ENCODE results near the gene MGAT4A. TPM values are rescaled to one million over a fixed set of nuclear protein-coding genes. Genes with fewer than 3 reads are reported as not detected.

Gene MGAT4A
- total RNA-seq, 1 donor from 2014 or later, result 33.5 TPM

- Mint-ChIP-seq H3K4me3 (ENCODE audit: low read depth) (no peak overlapping the region), H3K27ac (no peak overlapping the region), H3K9me3 (ENCODE audit: low read depth) (no peaks in the 10 kb centered on the region), H3K4me1 (ENCODE audit: low read depth) (no peaks in the 10 kb centered on the region), H3K27me3 (no peaks in the 10 kb centered on the region), H3K36me3 (ENCODE audit: insufficient read depth) (peaks cover 17% of the 10 kb centered on the region)
- DNase-seq (ENCODE audit: low spot score, unreplicated experiment), result no peak
- TF ChIP-seq, protein P1, sequence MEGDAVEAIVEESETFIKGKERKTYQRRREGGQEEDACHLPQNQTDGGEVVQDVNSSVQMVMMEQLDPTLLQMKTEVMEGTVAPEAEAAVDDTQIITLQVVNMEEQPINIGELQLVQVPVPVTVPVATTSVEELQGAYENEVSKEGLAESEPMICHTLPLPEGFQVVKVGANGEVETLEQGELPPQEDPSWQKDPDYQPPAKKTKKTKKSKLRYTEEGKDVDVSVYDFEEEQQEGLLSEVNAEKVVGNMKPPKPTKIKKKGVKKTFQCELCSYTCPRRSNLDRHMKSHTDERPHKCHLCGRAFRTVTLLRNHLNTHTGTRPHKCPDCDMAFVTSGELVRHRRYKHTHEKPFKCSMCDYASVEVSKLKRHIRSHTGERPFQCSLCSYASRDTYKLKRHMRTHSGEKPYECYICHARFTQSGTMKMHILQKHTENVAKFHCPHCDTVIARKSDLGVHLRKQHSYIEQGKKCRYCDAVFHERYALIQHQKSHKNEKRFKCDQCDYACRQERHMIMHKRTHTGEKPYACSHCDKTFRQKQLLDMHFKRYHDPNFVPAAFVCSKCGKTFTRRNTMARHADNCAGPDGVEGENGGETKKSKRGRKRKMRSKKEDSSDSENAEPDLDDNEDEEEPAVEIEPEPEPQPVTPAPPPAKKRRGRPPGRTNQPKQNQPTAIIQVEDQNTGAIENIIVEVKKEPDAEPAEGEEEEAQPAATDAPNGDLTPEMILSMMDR (IDR thresholded peaks at IDR 0.05; ENCODE audit: unreplicated experiment), result no peak
Observed at GRCh38 chr2:98571121-98571701, 159.7 kb downstream of the MGAT4A start.

DNA sequence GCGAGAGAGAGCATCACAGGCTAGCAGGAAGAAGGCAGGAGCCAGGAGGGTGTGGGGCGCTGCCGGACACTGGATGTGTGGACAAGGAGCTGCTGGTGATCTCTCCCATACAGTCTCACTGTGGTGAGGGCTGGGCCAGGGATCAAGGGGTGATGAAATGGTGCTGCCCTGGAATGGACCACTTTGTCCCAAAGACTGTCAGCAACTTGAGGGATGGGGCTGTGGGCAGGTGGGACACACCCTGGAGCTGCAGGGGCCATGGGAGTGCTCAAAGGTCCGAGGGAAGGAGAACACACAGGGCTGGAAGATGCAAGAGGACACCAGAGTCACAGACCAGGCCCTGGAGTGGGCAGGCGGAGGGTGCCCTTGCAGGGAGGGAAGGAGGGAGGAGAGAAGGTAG is 160.6 kb downstream of the MGAT4A start:
- peak overlapping the region; percentile 54 for H3K27ac Mint-ChIP-seq
- peaks cover 17% of the 10 kb centered on the region for H3K36me3 Mint-ChIP-seq (ENCODE audit: insufficient read depth)
- DNase-seq (ENCODE audit: low spot score, unreplicated experiment), result no peak
- no peaks in the 10 kb centered on the region for H3K4me1 Mint-ChIP-seq (ENCODE audit: low read depth)
- H3K4me3 Mint-ChIP-seq (ENCODE audit: low read depth), result no peak overlapping the region
- no peaks in the 10 kb centered on the region for H3K9me3 Mint-ChIP-seq (ENCODE audit: low read depth)
- H3K27me3 Mint-ChIP-seq, result no peaks in the 10 kb centered on the region
- TF ChIP-seq, protein P1 (IDR thresholded peaks at IDR 0.05; ENCODE audit: unreplicated experiment), result no peak

DNA sequence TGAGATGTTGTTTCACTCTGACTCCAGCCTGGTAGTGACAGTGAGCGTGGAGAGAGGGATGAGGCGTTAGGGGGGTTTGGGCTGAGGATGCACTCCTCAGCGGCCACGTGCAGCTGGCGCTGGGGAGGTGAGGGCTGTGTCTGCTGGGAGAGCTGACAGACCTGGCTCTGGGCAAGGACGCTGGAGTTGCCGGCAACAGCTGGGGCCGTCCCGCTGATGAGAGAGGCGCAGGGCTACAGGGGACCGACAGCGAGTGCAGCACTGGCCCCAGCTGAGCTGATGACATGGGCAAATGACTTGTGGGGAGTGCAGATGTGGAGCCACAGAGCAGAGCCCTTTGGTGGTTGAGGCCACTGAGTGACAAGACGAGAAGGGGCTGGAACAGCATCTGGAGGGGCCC is 161.0 kb downstream of the MGAT4A start:
- H3K27me3 Mint-ChIP-seq, result no peaks in the 10 kb centered on the region
- H3K4me1 Mint-ChIP-seq (ENCODE audit: low read depth), result no peaks in the 10 kb centered on the region
- DNase-seq (ENCODE audit: low spot score, unreplicated experiment), result no peak
- H3K4me3 Mint-ChIP-seq (ENCODE audit: low read depth), result no peak overlapping the region
- TF ChIP-seq, protein P1 (IDR thresholded peaks at IDR 0.05; ENCODE audit: unreplicated experiment), result no peak
- H3K9me3 Mint-ChIP-seq (ENCODE audit: low read depth), result no peaks in the 10 kb centered on the region
- peaks cover 18% of the 10 kb centered on the region for H3K36me3 Mint-ChIP-seq (ENCODE audit: insufficient read depth)
- H3K27ac Mint-ChIP-seq, result peak overlapping the region; percentile 54

DNA sequence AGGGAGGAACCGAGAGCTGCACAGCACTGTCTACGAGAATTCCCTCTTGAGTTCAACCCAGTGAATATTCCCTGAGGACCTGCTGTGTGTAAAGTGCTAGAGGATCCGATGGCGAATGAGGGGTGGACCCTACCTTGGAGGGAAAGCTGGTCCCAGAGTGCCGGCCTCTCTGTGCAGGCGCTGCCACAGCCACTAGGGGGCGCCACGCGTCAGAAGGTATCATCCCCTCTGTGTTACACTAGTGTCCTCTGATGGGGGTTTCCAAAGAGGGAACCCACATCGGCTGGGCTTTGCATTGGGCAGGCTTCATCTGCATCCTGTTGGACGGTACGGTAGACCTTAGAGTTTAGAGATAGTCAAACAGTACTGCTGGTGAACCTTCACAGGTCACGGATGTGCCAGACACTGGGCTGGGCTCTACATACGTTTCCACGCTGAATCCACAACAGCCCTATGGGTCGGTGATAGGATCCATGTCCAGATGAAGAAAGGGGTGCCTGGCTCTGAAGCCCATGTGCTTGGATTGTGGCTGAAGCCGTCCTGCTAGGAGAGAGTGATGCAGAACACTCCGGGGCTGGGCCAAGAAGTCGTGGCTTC is 161.6 kb downstream of the MGAT4A start:
- TF ChIP-seq, protein P1 (IDR thresholded peaks at IDR 0.05; ENCODE audit: unreplicated experiment), result peak; percentile 77
- no peak overlapping the region for H3K4me3 Mint-ChIP-seq (ENCODE audit: low read depth)
- no peaks in the 10 kb centered on the region for H3K27me3 Mint-ChIP-seq
- H3K27ac Mint-ChIP-seq, result no peak overlapping the region
- H3K4me1 Mint-ChIP-seq (ENCODE audit: low read depth), result no peaks in the 10 kb centered on the region
- H3K36me3 Mint-ChIP-seq (ENCODE audit: insufficient read depth), result peaks cover 18% of the 10 kb centered on the region
- no peaks in the 10 kb centered on the region for H3K9me3 Mint-ChIP-seq (ENCODE audit: low read depth)
- DNase-seq (ENCODE audit: low spot score, unreplicated experiment), result peak; percentile 38

Other genes starting within 250 kb of the MGAT4A start
- 45.2 TPM in 2 replicates for gene COA5, start 122.6 kb downstream of the MGAT4A start, total RNA-seq
- gene UNC50, start 122.5 kb downstream of the MGAT4A start, total RNA-seq, result 39.3 and 43.4 TPM in 2 replicates
- gene CRACDL, start 205.1 kb upstream of the MGAT4A start, total RNA-seq, result 1.6 and 2.1 TPM in 2 replicates

Data from progenitor cell of endocrine pancreas (in vitro differentiated cells).